Measurements from ENCODE around the gene DPP8. TPM values are rescaled to one million over a fixed set of nuclear protein-coding genes. Genes with fewer than 3 reads are reported as not detected.
"Not testable (repeated sequence)": the region's sequence is repeated elsewhere in the genome, so short reads cannot be mapped to it uniquely, and the experiment has no call there.

The DPP8 gene
- total and polyA plus RNA-seq, 5 experiments from 2014 or later: 38.1 to 63.8 (median 47.1) TPM

DNA sequence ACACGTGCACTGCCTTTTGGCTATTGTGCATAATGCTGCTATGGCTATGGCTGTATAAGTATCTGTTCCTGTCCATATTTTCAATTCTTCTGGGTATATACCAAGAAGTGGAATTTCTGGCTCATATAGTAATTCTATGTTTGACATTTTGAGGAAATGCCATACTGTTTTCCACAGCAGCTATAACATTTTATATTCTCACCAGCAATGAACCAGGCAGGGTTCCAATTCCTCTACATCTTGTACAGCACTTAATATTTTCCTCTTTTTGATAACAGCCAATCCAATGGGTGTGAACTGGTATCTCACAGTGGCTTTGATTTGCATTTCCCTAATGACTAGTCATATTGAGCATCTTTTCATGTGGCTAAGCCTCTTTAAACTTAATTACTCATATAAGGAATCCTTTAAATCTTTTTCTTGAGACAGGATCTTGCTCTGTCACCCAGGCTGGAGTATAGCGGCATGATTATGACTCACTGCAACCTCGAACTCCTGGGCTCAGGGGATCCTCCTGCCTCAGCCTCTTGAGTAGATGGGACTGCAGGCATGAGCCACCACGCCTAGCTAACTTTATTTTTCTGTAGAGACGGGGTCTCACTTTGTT lies 56.6 kb downstream of the DPP8 start:
- peaks cover 0 to 6% (median 2%) of the 10 kb centered on the region in 4 donors for H3K4me1 Mint-ChIP-seq
- DNase-seq: no peak
- no peaks in the 10 kb centered on the region for H3K27me3 Mint-ChIP-seq
- peaks cover 0 to 93% (median 20%) of the 10 kb centered on the region in 3 donors for H3K36me3 Mint-ChIP-seq
- H3K9me3 Mint-ChIP-seq: no peaks in the 10 kb centered on the region
- POLR2A ChIA-PET: no interaction called here
- no peak for ATAC-seq
- no peak overlapping the region for H3K4me3 Mint-ChIP-seq
- H3K27ac Mint-ChIP-seq: peak overlapping the region in 6 of 10 donors; percentile 7 to 77 (median 38)

DNA sequence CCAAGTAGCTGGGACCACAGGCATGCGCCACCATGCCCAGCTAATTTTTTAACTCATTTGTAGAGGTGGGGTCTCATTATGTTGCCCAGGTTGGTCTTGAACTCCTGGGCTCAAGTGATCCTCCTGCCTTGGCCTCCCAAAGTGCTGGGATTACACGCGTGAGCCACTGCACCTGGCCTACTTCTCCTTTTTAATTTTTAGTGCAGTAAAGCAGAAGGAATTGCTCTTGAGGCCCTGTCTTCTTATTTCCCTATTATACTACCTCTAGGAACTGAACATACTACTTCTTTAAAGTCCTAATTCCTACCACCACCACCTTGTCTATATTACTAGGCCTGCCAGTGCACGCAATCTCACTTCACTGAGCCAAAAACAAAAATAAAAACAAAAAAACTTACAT lies 62.2 kb downstream of the DPP8 start:
- Mint-ChIP-seq H3K36me3 (peaks cover 0 to 85% (median 25%) of the 10 kb centered on the region in 3 donors), H3K4me3 (peak overlapping the region in 1 of 10 donors; percentile 60), H3K27ac (peak overlapping the region in 5 of 10 donors; percentile 0 to 80 (median 39))
- DNase-seq, ATAC-seq, H3K4me1 Mint-ChIP-seq, H3K9me3 Mint-ChIP-seq, H3K27me3 Mint-ChIP-seq, POLR2A ChIA-PET: not testable (repeated sequence)

DNA sequence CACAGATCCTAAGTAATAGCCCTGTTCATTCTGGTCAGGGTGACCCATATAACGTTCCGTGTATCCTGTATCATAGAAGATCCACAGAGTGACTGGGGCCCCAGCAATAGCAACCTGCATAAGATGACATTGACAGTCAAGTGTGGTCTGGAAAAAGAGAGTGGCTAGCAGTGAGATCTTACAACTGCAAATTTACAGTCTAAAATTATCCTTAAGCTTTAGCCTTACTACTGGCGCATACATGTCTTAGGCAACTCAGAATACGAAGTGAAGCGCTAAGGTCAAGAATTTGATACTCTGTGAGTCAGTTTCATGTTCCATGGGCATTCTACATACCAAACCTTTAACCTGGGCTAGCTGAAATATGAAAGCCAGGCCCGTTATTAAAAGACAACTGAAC lies 65.5 kb downstream of the DPP8 start:
- ATAC-seq (no peak), DNase-seq (no peak)
- no peaks in the 10 kb centered on the region for H3K27me3 Mint-ChIP-seq
- no peaks in the 10 kb centered on the region for H3K9me3 Mint-ChIP-seq
- H3K4me3 Mint-ChIP-seq: no peak overlapping the region
- peaks cover 0 to 75% (median 19%) of the 10 kb centered on the region in 3 donors for H3K36me3 Mint-ChIP-seq
- no peak overlapping the region for H3K27ac Mint-ChIP-seq
- H3K4me1 Mint-ChIP-seq: peaks cover 0 to 8% (median 2%) of the 10 kb centered on the region in 4 donors
- POLR2A ChIA-PET: no interaction called here

- POLR2A ChIA-PET: no interaction called here
Observed at GRCh38 chr15:65450556-65450955, 66.9 kb downstream of the DPP8 start.

DNA sequence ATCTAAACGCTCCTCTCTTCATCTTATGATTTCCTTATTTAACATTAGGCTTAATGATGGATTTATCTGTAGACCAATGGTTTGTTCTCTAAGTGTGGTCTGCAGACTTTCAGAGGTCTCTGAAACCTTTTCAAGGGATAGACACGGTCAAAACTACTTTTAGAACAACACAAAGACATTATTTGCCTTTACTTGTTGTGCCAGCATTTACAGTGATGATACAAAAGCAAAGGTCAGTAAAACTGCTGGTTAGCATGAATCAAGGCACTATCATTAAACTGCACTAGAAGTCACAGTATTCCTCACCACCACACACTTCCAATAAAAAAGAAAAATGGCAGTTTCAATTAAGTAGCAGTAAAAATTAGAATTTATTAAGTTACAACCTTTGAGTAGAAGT lies 70.3 kb downstream of the DPP8 start:
- Mint-ChIP-seq H3K9me3 (no peaks in the 10 kb centered on the region), H3K27me3 (no peaks in the 10 kb centered on the region), H3K4me1 (peaks cover 0 to 1% (median under 1%) of the 10 kb centered on the region in 4 donors), H3K4me3 (no peak overlapping the region), H3K36me3 (peaks cover 0 to 74% (median 12%) of the 10 kb centered on the region in 3 donors), H3K27ac (peak overlapping the region in 2 of 10 donors; percentile 34 to 56)
- DNase-seq (no peak), ATAC-seq (no peak)
- POLR2A ChIA-PET: no interaction called here

More at GRCh38 chr15:65450556-65450955, 66.9 kb downstream of the DPP8 start:
- Mint-ChIP-seq H3K4me1 (peaks cover 0 to 2% (median under 1%) of the 10 kb centered on the region in 4 donors), H3K27ac (peak overlapping the region in 1 of 10 donors; percentile 73), H3K4me3 (no peak overlapping the region), H3K36me3 (peaks cover 0 to 76% (median 17%) of the 10 kb centered on the region in 3 donors), H3K9me3 (no peaks in the 10 kb centered on the region), H3K27me3 (no peaks in the 10 kb centered on the region)
- DNase-seq (no peak), ATAC-seq (no peak)

- peaks cover 0 to 2% (median 0%) of the 10 kb centered on the region in 4 donors for H3K4me1 Mint-ChIP-seq
- no peak overlapping the region for H3K27ac Mint-ChIP-seq
- POLR2A ChIA-PET: no interaction called here
- H3K9me3 Mint-ChIP-seq: no peaks in the 10 kb centered on the region
- ATAC-seq: no peak
- H3K27me3 Mint-ChIP-seq: peaks cover 0 to 10% (median 0%) of the 10 kb centered on the region in 5 donors
- H3K36me3 Mint-ChIP-seq: no peaks in the 10 kb centered on the region
- DNase-seq: no peak
- no peak overlapping the region for H3K4me3 Mint-ChIP-seq
Observed at GRCh38 chr15:65434201-65434600, 83.3 kb downstream of the DPP8 start.

DNA sequence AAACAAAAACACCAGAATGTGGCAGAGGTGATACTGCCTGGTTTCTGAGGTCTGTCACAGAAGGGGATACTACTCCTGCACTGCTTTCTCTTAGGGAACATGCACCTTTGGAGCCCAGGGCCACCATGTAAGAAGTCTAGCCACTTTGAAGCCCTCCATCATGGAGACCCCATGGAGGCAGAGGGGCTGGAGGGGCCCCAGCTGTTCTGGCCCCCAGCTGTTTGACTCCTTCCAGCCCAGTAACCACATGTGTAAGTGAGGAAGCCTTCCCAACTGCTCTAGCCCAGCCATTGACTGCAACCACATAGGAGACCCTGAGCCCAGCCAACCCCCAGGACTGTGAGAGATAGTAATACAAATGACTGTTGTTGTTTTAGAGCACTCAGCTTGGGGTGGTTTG lies 85.8 kb downstream of the DPP8 start:
- DNase-seq (no peak), ATAC-seq (no peak)
- no peaks in the 10 kb centered on the region for H3K9me3 Mint-ChIP-seq
- POLR2A ChIA-PET: no interaction called here
- H3K27ac Mint-ChIP-seq: no peak overlapping the region
- no peaks in the 10 kb centered on the region for H3K36me3 Mint-ChIP-seq
- H3K4me1 Mint-ChIP-seq: no peaks in the 10 kb centered on the region
- no peak overlapping the region for H3K4me3 Mint-ChIP-seq
- H3K27me3 Mint-ChIP-seq: peaks cover 0 to 10% (median under 1%) of the 10 kb centered on the region in 5 donors

DNA sequence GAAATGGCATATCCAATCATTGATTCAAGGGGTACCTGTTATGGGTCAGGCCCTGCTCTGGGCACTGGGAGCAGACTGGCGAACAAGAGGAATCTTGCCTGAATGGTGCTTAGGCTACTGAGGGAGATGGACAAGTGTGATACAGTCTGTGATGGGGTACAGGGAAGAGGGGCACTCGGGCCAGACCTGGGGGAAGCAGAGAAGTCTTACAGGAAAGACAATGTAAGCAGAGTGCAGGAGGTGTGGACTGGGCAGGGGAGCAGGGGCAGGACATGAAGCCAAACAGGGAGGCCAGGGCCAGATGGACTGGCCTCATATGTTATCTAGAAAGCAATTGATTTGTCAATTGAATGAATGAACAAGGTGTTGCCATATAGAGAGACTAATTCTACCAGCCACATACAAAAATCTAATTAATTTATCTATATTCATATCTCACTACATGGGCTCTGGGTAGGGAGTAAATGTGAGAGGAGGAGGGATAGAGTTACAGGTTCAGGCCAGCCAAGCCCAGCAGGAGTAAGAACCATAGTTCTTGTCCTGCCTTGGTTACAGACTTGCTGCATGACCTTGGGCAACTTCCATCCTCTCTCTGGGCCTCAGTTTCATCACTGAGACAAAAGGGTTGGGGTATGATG lies 91.2 kb downstream of the DPP8 start:
- Mint-ChIP-seq H3K9me3 (peaks cover 0 to 2% (median 0%) of the 10 kb centered on the region in 9 donors), H3K4me1 (peaks cover 10 to 16% (median 15%) of the 10 kb centered on the region in 4 donors), H3K27me3 (peaks cover 30 to 50% (median 38%) of the 10 kb centered on the region in 5 donors), H3K27ac (no peak overlapping the region), H3K36me3 (peaks cover 0 to 6% (median 0%) of the 10 kb centered on the region in 3 donors), H3K4me3 (no peak overlapping the region)
- no peak for DNase-seq
- no peak for ATAC-seq
- POLR2A ChIA-PET: no interaction called here

- Mint-ChIP-seq H3K27ac (no peak overlapping the region), H3K4me3 (peak overlapping the region in 3 of 10 donors; percentile 37 to 96 (median 86)), H3K4me1 (peaks cover 12 to 23% (median 18%) of the 10 kb centered on the region in 4 donors), H3K9me3 (peaks cover 0 to 2% (median 0%) of the 10 kb centered on the region in 9 donors), H3K27me3 (peaks cover 41 to 65% (median 53%) of the 10 kb centered on the region in 5 donors), H3K36me3 (peaks cover 0 to 6% (median 0%) of the 10 kb centered on the region in 3 donors)
- DNase-seq: no peak
- POLR2A ChIA-PET: no interaction called here
- no peak for ATAC-seq
Observed at GRCh38 chr15:65424683-65425082, 92.8 kb downstream of the DPP8 start.

- Mint-ChIP-seq H3K4me3 (peak overlapping the region; percentile 46 to 96 (median 79)), H3K9me3 (peaks cover 0 to 2% (median 0%) of the 10 kb centered on the region in 9 donors), H3K4me1 (peaks cover 12 to 23% (median 18%) of the 10 kb centered on the region in 4 donors), H3K27ac (no peak overlapping the region), H3K27me3 (peaks cover 46 to 70% (median 58%) of the 10 kb centered on the region in 5 donors), H3K36me3 (peaks cover 0 to 6% (median 0%) of the 10 kb centered on the region in 3 donors)
- DNase-seq: no peak
- POLR2A ChIA-PET: no interaction called here
- no peak for ATAC-seq
Observed at GRCh38 chr15:65423976-65424679, 93.4 kb downstream of the DPP8 start.

DNA sequence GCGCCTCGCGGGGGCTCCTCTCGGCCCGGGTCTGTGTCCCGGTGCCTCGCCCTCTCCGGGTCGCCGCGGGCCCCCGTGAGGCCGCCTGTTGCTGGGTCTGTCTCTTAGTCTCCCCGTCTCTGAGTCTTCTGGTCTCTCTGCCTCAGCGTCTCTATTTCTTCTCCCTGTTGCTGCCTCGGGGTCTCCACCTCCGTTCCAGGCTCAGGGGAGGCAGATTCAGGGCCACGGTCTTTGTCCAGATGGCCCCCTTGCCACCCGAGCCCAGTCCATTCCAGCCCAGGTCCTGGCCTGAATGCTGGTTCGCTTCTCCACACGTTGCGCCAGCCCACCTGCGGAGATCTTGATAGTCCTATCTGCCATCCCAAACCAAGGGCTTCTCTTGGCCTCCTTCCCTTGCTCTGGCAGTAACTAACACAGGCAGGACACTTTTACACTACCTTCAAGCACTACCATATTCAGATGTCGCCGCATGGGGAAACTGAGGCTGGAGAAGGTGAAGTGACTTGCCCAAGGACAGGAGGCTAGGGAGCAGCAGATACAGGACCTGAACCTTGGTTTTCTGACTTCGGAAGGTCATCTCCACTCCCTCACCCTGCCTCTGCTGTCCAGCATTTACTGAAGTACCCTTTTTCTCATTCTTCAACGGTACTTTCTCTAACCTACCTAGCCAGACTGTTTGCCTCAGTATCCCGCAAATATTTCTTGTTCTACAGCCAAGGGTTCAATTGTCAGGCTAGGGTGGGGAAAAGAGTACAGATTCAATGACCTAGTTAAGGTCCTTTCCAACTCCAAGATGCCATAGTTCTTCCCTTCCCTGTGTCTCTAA lies 94.1 kb downstream of the DPP8 start:
- peaks cover 12 to 23% (median 18%) of the 10 kb centered on the region in 4 donors for H3K4me1 Mint-ChIP-seq
- H3K36me3 Mint-ChIP-seq: peaks cover 0 to 6% (median 0%) of the 10 kb centered on the region in 3 donors
- POLR2A ChIA-PET: no interaction called here
- ATAC-seq (no peak), DNase-seq (no peak)
- peak overlapping the region in 2 of 10 donors; percentile 75 to 77 for H3K27ac Mint-ChIP-seq
- peaks cover 0 to 2% (median 0%) of the 10 kb centered on the region in 9 donors for H3K9me3 Mint-ChIP-seq
- peak overlapping the region; percentile 68 to 96 (median 82) for H3K4me3 Mint-ChIP-seq
- H3K27me3 Mint-ChIP-seq: peaks cover 50 to 78% (median 63%) of the 10 kb centered on the region in 5 donors
